Ascending aorta (tissue), 2 donors: ENCODE data around the gene TMEM209. TPM values are rescaled to one million over a fixed set of nuclear protein-coding genes. Genes with fewer than 3 reads are reported as not detected.

ENCODE experiments used
- DNase-seq, 2 donors: peaks; one replicate each; pipeline ENCODE4 v3.0.0-alpha.2; 2019; ENCODE audit warnings: low spot score in 2 of 2
- H3K27ac ChIP-seq, 2 donors: fragments of 200-600 bp; sonication (generic); one replicate each; pipeline ENCODE4 v1.5.1; 2016 to 2017; ENCODE audit warnings: mild to moderate bottlenecking in 1 of 2
- H3K27me3 ChIP-seq: fragments of 200-600 bp; sonication (generic); one replicate; pipeline ENCODE4 v1.5.1; 2017
- H3K36me3 ChIP-seq, 2 donors: fragments of 200-600 bp; sonication (generic); one replicate each; pipeline ENCODE4 v1.5.1; 2016
- H3K4me1 ChIP-seq, 2 donors: fragments of 200-600 bp; sonication (generic); one replicate each; pipeline ENCODE4 v1.5.1; 2016 to 2017; ENCODE audit warnings: mild to moderate bottlenecking in 1 of 2
- H3K4me3 ChIP-seq, 2 donors: fragments of 200-600 bp; sonication (generic); one replicate each; pipeline ENCODE4 v1.5.1; 2016 to 2017; ENCODE audit warnings: mild to moderate bottlenecking in 1 of 2
- H3K9me3 ChIP-seq, 2 donors: fragments of 200-600 bp; sonication (generic); one replicate each; pipeline ENCODE4 v1.5.1; 2016
- CTCF ChIP-seq, 3 experiments: fragments of 200-600 bp in 2 of 3; fragments of 450-650 bp in 1 of 3; sonication (generic) in 2 of 3; IDR thresholded peaks; one replicate each; pipeline ENCODE4 v1.5.1; 2016 to 2019; ENCODE audit warnings: antibody characterized with exemption in 3 of 3, mild to moderate bottlenecking in 1 of 3, moderate library complexity in 1 of 3
- intact Hi-C: fragments of 100-400 bp; cut with DNase I; formaldehyde crosslinking; loops from one replicate; pipeline ENCODE4 v1.15.1; 2023
- total RNA-seq: library from RNA; depleted of rRNA; stranded (reverse); fragments of >200 nt; gene quantifications from one replicate; pipeline ENCODE4 v1.1.0, GENCODE V29; 2016

The TMEM209 gene
- total RNA-seq, 1 donor from 2014 or later: 5.3 TPM

GRCh38 chr7:130156140-130156539 is 49.1 kb downstream of the TMEM209 start:
- Histone ChIP-seq H3K9me3 (peaks cover 0 to 6% of the 10 kb centered on the region in 2 donors), H3K27ac (no peak overlapping the region), H3K36me3 (peaks cover 3 to 21% of the 10 kb centered on the region in 2 donors), H3K4me3 (no peak overlapping the region), H3K4me1 (no peaks in the 10 kb centered on the region), H3K27me3 (no peaks in the 10 kb centered on the region)
- intact Hi-C loops: no loop called here
- no peak for TF ChIP-seq CTCF (IDR thresholded peaks at IDR 0.05)
- no peak for DNase-seq

- Histone ChIP-seq H3K27me3 (no peaks in the 10 kb centered on the region), H3K4me3 (no peak overlapping the region), H3K27ac (no peak overlapping the region), H3K9me3 (peaks cover 0 to 6% of the 10 kb centered on the region in 2 donors), H3K4me1 (no peaks in the 10 kb centered on the region), H3K36me3 (peaks cover 2 to 7% of the 10 kb centered on the region in 2 donors)
- peak in 1 of 2 donors; percentile 53 for DNase-seq
- TF ChIP-seq CTCF (IDR thresholded peaks at IDR 0.05): no peak
- intact Hi-C loops: no loop called here
Observed at GRCh38 chr7:130154501-130155317, 50.5 kb downstream of the TMEM209 start.

- no peak for TF ChIP-seq CTCF (IDR thresholded peaks at IDR 0.05)
- Histone ChIP-seq H3K9me3 (peaks cover 0 to 6% of the 10 kb centered on the region in 2 donors), H3K4me1 (no peaks in the 10 kb centered on the region), H3K36me3 (peaks cover 0 to 4% of the 10 kb centered on the region in 2 donors), H3K27me3 (no peaks in the 10 kb centered on the region), H3K4me3 (no peak overlapping the region), H3K27ac (no peak overlapping the region)
- peak in 1 of 2 donors; percentile 49 for DNase-seq
- intact Hi-C loops: no loop called here
Observed at GRCh38 chr7:130154131-130154500, 51.1 kb downstream of the TMEM209 start.

GRCh38 chr7:130153211-130153908 is 51.8 kb downstream of the TMEM209 start:
- Histone ChIP-seq H3K36me3 (peaks cover 0 to 4% of the 10 kb centered on the region in 2 donors), H3K9me3 (peaks cover 0 to 6% of the 10 kb centered on the region in 2 donors), H3K4me3 (peak overlapping the region in 1 of 2 donors; percentile 2), H3K27ac (no peak overlapping the region), H3K27me3 (no peaks in the 10 kb centered on the region), H3K4me1 (no peaks in the 10 kb centered on the region)
- intact Hi-C loops: no loop called here
- no peak for TF ChIP-seq CTCF (IDR thresholded peaks at IDR 0.05)
- peak in 1 of 2 donors; percentile 56 for DNase-seq

GRCh38 chr7:130152493-130153210 is 52.6 kb downstream of the TMEM209 start:
- Histone ChIP-seq H3K27me3 (no peaks in the 10 kb centered on the region), H3K27ac (no peak overlapping the region), H3K9me3 (peaks cover 0 to 6% of the 10 kb centered on the region in 2 donors), H3K36me3 (peaks cover 0 to 4% of the 10 kb centered on the region in 2 donors), H3K4me1 (no peaks in the 10 kb centered on the region), H3K4me3 (peak overlapping the region in 1 of 2 donors; percentile 2)
- peak in 1 of 2 donors; percentile 58 for DNase-seq
- TF ChIP-seq CTCF (IDR thresholded peaks at IDR 0.05): no peak
- intact Hi-C loops: no loop called here
